DOHH2 (cell line): ENCODE measurements around the gene SLC37A3.

ENCODE experiments used
- H3F3A ChIP-seq: fragments of 200-600 bp; sonication (generic), shearing (Covaris generic); 2 replicates; pipeline ENCODE4 v1.6.0; 2016; ENCODE audit warnings: antibody characterized with exemption, mild to moderate bottlenecking; ENCODE audit not compliant: control insufficient read depth, insufficient read depth
- H3K27ac ChIP-seq: fragments of 200-600 bp; sonication (generic); 2 replicates; pipeline ENCODE4 v1.5.1; 2014; ENCODE audit warnings: low read depth, mild to moderate bottlenecking, low read length, moderate library complexity
- H3K27me3 ChIP-seq: fragments of 200-600 bp; sonication (generic); 2 replicates; pipeline ENCODE4 v1.6.1; 2014; ENCODE audit warnings: mild to moderate bottlenecking, low read length, mixed read lengths; ENCODE audit not compliant: control insufficient read depth
- H3K36me3 ChIP-seq: fragments of 200-600 bp; sonication (generic); 2 replicates; pipeline ENCODE4 v1.6.1; 2014; ENCODE audit warnings: mild to moderate bottlenecking, low read length, moderate library complexity, mixed read lengths; ENCODE audit not compliant: control insufficient read depth
- H3K4me1 ChIP-seq: fragments of 200-600 bp; sonication (generic); 2 replicates; pipeline ENCODE4 v1.6.1; 2014; ENCODE audit warnings: mild to moderate bottlenecking, low read length, mixed read lengths; ENCODE audit not compliant: control insufficient read depth
- H3K4me2 ChIP-seq: fragments of 200-600 bp; sonication (generic); 2 replicates; pipeline ENCODE4 v1.6.0; 2014; ENCODE audit warnings: mild to moderate bottlenecking, low read length, moderate library complexity
- H3K4me3 ChIP-seq: fragments of 200-600 bp; sonication (generic); 2 replicates; pipeline ENCODE4 v1.5.1; 2014; ENCODE audit warnings: mild to moderate bottlenecking, low read length, mixed read lengths
- H3K79me2 ChIP-seq: fragments of 200-600 bp; sonication (generic); 2 replicates; pipeline ENCODE4 v1.6.1; 2014; ENCODE audit warnings: mild to moderate bottlenecking, low read length, mixed read lengths; ENCODE audit not compliant: control insufficient read depth
- H3K9me2 ChIP-seq: fragments of 200-600 bp; sonication (generic); replicated peaks from 2 replicates; pipeline ENCODE4 v1.6.1; 2014; ENCODE audit warnings: mild to moderate bottlenecking, low read length, mixed read lengths; ENCODE audit not compliant: control insufficient read depth
- H3K9me3 ChIP-seq: fragments of 200-600 bp; sonication (generic); 2 replicates; pipeline ENCODE4 v1.6.1; 2014; ENCODE audit warnings: antibody characterized with exemption, low read length, mixed read lengths; ENCODE audit not compliant: control insufficient read depth, insufficient read depth
- H4K20me1 ChIP-seq: fragments of 200-600 bp; sonication (generic); 2 replicates; pipeline ENCODE4 v1.6.0; 2014; ENCODE audit warnings: low read depth, mild to moderate bottlenecking, antibody characterized with exemption, low read length, moderate library complexity; ENCODE audit not compliant: control insufficient read depth, insufficient read depth
- CTCF ChIP-seq: fragments of 200-600 bp; sonication (generic); IDR thresholded peaks from one replicate; pipeline ENCODE4 v1.5.1; 2014; ENCODE audit warnings: antibody characterized with exemption, mild to moderate bottlenecking, low read depth, low read length; ENCODE audit not compliant: poor library complexity, severe bottlenecking
- EZH2phosphoT487 ChIP-seq: fragments of 200-600 bp; sonication (generic); IDR thresholded peaks from 2 replicates; pipeline ENCODE4 v1.6.1; 2017; ENCODE audit warnings: borderline replicate concordance, mild to moderate bottlenecking, antibody characterized with exemption, low read length, moderate library complexity, mixed read lengths

SLC37A3 gene

GRCh38 chr7:140375892-140376730, 22.2 kb downstream of the SLC37A3 start:
- 0 out of 2 replicates have a peak overlapping the region, but pooled peaks have one; percentile 4 for H3K4me2 ChIP-seq
- no peaks in the 10 kb centered on the region for H3K79me2 ChIP-seq
- TF ChIP-seq CTCF (no peak), EZH2phosphoT487 (no peak)
- H3K36me3 ChIP-seq, result peaks cover 7% of the 10 kb centered on the region; the same call in 1 of the 2 replicates
- H3K9me3 ChIP-seq, result no peaks in the 10 kb centered on the region
- no peaks in the 10 kb centered on the region for H4K20me1 ChIP-seq
- no peak overlapping the region for H3K27ac ChIP-seq
- H3K4me1 ChIP-seq, result peaks cover 7% of the 10 kb centered on the region
- no peaks in the 10 kb centered on the region for H3K27me3 ChIP-seq
- no peak overlapping the region for H3K4me3 ChIP-seq
- no peaks in the 10 kb centered on the region for H3K9me2 ChIP-seq
- peaks cover 4% of the 10 kb centered on the region; the same call in 1 of the 2 replicates for H3F3A ChIP-seq

DNA sequence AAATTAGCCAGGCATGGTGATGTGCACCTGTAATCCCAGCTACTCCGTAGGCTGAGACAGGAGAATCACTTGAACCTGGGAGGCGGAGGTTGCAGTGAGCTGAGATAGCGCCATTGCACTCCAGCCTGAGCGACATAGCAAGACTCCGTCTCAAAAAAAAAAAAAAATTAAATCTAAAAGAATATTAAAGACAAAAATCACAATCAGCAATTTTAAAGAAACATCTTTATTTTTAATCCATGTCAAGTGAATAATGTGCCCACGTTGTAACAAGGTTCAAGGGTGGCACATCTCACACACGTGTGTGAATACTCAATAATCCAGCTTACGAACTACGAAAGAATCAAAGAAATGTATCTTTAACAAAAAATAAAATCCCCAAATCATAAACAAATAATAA, 23.0 kb downstream of the SLC37A3 start:
- no peak overlapping the region for H3K4me3 ChIP-seq
- H3K9me3 ChIP-seq, result no peaks in the 10 kb centered on the region
- H3K9me2 ChIP-seq, result no peaks in the 10 kb centered on the region
- peaks cover 7% of the 10 kb centered on the region for H3K4me1 ChIP-seq
- no peak overlapping the region for H3K27ac ChIP-seq
- H3K79me2 ChIP-seq, result no peaks in the 10 kb centered on the region
- TF ChIP-seq CTCF (no peak), EZH2phosphoT487 (no peak)
- H3K4me2 ChIP-seq, result no peak overlapping the region
- H3K27me3 ChIP-seq, result no peaks in the 10 kb centered on the region
- peaks cover 4% of the 10 kb centered on the region; the same call in 1 of the 2 replicates for H3F3A ChIP-seq
- peaks cover 7% of the 10 kb centered on the region; the same call in 1 of the 2 replicates for H3K36me3 ChIP-seq
- no peaks in the 10 kb centered on the region for H4K20me1 ChIP-seq

DNA sequence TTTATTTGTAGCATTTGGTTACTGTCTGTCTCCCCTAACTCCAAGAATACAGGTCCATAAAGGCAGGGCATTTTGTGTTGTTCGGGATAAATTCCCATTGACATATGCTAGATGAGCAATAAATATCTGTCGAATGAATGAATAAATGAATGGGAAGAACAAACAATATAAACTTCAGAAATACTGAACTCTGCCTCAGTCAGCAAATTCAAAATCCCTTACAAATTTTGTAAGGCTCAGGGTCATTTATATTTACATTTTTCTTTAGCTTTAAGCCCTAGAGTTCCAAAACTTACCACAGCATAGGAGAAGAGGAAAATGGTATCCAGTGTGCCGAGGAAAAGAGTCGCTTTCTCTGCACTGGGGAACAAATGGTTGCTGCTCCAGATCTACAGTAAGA, 29.0 kb downstream of the SLC37A3 start:
- Histone ChIP-seq H3K27ac (no peak overlapping the region), H3K9me3 (no peaks in the 10 kb centered on the region), H3K4me1 (no peaks in the 10 kb centered on the region), H3F3A (no peaks in the 10 kb centered on the region), H3K9me2 (no peaks in the 10 kb centered on the region), H4K20me1 (no peaks in the 10 kb centered on the region), H3K79me2 (no peaks in the 10 kb centered on the region), H3K36me3 (no peaks in the 10 kb centered on the region), H3K4me3 (no peak overlapping the region), H3K27me3 (no peaks in the 10 kb centered on the region), H3K4me2 (no peak overlapping the region)
- no peak for TF ChIP-seq EZH2phosphoT487
- TF ChIP-seq CTCF, result no peak
